RKO (cell line): Measurements from ENCODE around the gene SDHAF2.
"Not testable (repeated sequence)": the region's sequence is repeated elsewhere in the genome, so short reads cannot be mapped to it uniquely, and the experiment has no call there.

Experiments used
- DNase-seq: peaks from one replicate; pipeline ENCODE4 v3.0.0-alpha.2; 2016; ENCODE audit warnings: low spot score

Gene SDHAF2

DNA sequence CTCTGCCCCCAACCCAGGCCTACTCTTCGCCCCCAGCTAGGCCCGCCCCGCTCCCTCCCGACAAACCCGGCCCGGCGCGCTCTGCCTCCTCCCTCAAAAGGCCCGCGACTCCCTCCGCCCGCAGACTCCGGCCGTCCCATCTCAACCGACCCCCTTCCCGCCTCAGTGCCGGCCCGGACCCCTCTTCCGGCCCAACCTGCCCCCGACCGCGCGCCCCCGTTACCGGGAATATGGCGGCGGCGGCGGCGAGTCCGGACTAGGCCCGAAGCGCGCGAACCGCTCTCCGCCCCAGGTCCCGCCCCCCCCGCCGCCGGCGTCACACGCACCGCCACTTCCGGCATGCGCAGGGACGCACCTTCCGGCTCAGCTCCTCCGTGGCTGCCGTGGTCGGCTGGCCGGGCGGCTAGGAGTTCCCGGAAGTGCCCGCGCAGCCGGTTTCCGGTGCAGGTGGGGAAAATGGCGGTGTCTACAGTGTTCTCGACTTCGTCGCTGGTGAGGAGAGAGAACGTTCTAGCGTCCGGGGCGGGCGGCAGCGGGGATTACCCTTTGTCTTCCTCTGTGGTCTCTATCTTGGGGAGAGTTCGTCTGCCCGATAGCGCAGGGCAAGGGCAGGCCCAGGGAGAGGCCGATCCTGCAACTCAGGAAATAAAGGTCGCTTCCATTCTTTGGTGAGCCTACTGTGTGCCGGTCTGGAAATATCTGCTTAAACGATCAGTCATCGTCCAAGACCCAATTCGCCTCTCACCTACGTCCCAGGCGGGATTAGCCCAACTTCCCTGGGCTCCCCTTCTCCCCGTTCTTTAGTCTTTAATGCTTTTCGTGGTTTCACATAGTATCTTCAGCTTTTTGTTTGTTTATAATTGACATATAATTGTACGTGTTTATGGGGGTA is at the start of gene SDHAF2, which contains the start of gene CPSF7:
Gene SDHAF2, plus strand, starts transcription at position 434 of the 892 bp plus-strand sequence. Its CDS starts 23 bp downstream, at position 457.
Gene CPSF7, minus strand, starts transcription at position 285 of the 892 bp plus-strand sequence. CDS start 740 bp downstream, outside the sequence.
- DNase-seq, result peak; percentile 95

DNA sequence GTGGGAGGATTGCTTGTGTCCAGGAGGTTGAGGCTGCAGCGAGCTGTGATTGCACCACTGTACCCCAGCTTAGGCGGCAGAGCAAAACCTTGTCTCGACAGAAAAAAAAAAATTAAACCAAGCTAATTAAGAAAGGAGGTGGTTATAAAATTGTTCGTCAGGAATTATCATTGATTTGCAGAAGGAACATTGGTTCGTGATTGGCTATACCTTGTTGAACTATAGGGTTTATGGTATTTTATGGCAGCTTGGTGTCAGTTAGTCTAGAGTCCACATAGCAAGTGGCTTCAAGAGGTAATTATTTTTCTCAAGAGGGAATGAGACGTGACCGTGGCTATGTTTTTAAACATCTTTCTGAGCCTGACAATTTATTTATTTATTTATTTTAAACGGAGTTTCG is 49.0 kb upstream of the SDHAF2 start:
- DNase-seq, result no peak

DNA sequence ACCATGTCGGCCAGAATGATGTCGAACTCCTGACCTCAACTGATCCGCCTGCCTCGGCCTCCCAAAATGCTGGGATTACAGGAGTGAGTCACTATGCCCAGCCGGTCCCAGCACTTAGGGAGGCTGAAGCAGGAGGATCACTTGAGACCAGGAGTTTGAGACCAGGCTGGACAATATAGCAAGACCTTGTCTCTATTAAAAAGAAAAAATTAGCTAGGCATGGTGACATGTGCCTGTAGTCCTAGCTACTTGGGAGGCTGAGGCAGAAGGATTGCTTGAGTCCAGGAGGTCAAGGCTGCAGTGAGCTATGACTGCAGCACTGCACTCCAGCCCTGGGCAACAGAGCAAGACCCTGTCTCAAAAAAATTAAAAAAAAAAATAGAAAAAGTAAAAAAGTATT is 46.1 kb upstream of the SDHAF2 start:
- DNase-seq, result not testable (repeated sequence)

DNA sequence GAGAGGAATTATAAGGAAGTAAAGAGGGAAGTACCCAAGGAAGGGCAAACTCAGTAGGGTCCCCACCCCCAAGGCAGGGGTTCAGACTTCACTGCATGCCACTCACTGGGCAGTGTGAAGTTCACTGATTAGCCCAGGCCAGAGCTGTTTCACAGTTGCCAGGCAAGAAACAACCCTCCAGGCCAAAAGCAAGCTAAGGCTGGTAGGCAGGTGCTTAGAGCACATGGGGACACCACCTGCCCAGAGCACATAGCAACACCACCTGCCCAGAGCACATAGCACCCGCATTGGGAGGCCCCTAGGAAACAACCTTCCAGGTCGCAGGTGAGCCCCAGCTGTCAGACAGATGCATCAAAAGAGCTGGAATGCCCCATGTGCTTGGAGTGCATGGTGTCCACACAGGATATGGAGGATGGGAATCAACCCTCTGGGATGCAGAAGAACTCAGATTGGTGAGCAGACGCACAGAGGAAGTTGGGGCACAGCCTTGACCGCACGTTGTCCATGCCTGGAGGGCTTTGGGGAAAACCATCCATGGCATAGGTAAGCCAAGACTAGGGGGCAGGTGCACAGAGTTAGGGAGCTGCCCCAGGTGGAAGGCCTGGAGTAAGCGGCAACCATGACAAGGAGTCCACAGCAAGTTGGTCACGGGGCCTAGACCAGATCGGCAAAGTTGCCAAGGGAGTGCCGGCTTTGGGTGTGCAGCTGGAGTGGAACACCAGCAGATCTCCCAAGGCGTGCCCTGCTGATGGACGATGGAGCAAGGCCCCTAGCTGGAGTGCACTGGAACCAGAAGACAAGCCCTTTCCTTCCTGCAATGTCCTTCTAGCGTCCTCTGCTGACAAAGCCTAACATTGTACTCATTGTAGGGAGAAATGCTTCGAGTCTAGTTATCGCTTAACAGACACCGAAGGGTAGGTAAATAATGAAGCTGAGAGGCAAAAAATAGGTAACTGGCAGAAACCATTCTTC is 45.4 kb upstream of the SDHAF2 start:
- DNase-seq, result no peak

- no peak for DNase-seq
These were observed 39.8 kb upstream of the SDHAF2 start for GRCh38 chr11:61390161-61390560.

DNA sequence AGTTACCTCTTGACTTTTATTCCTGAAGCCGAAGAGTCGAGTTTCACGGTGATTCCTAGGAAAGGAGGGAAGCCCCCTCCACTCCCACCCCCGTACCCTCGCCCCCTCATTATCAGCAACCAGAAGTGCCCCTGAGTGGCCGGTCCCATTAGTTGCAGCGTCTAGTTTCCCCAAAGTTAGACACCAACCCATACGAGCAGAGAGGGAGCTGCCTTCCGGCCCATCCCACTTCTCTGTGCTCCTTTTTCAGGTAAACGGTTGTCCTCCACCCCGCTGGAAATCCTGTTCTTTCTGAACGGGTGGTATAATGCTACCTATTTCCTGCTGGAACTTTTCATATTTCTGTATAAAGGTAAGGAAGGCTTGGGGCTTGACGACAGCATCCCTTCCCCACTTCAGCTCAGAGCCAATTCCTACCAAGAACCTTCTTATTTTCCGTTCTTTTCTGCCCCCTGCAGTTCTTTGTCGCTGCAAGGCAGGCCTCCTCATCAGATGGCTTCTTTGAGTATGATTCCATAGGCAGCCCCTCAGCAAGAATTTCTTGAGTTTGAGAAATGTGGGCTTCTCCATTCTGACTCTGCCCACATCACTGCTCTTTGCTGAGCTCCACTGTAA is 36.8 kb upstream of the SDHAF2 start:
- DNase-seq, result peak; percentile 47

DNA sequence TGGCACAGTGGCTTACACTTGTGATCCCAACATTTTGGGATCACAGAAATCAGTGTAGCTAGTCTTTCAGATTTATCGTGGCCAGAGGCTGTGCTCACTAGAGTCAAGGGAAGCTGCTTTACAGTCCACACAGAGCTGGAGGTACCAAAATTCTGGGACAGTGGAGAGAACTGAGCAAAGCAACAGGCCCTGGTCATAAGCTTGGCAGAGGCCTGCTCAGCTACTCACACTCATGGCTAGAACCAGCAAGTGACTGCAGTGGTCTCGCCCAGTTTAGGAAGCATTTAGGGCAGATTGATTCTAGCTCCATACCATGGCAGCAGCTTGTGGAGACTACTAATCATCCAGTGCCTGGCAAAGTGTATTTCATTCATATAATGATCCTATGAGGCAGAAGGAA is 28.8 kb upstream of the SDHAF2 start:
- DNase-seq, result no peak

GRCh38 chr11:61401573-61401972 is 28.4 kb upstream of the SDHAF2 start:
- DNase-seq, result no peak

- no peak for DNase-seq
These were observed 26.3 kb upstream of the SDHAF2 start for GRCh38 chr11:61403658-61404057.

DNA sequence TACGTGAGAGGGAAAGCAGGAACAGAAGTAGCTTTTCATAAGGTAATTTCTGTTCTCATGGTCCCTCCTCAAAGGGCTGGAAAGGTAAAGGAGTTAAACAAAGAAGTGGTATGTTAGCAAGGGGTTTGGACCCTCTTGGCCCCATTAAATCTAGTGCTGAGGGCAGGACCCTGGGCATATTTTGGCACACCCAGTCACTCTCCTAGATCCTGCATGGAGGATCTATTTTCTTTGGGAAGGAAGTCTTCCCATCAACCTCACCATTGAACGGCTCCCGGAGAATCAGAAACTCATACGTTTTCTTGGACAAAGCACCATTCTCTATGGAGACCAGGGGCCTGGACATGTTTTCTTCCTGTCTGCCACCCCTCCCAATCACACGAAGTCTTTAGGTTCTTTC is 25.8 kb upstream of the SDHAF2 start:
- DNase-seq, result no peak

DNA sequence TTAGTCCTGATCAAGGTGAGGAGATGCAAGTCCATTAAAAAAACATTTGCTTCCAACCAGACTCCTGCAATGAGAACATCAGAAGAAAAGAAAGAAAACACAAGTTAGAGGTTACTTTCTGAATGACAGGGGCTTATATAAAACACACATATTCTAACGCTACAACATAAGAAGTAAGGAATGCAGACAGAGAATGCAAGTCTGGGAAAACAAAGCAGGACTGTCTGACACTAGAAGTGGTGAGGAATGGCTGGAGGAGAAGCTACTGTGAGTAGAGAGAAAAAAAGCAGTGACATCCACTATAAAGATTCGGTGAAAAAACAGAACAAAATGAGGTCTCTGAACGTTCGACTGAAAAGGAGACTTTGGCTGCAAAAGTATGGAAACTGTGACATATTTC is 25.3 kb upstream of the SDHAF2 start:
- DNase-seq, result no peak

DNA sequence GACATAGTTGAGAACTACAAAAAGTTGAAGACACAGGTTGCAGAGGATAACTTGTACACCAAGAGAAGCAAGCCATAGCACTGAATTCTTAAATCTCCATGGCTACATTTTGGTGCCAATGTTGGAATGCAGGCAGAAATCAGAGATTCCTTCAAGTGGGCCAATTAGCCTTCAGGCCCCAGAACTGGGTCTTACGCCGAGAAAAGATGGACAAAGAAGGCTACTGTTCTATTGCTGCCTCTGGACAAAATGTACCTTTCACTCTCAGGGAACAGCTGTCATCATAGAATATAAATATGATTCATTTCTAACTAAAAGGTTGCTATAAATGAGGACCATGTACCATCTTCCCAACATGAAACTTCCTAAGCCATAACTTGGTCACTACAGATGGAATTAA is 23.9 kb upstream of the SDHAF2 start:
- no peak for DNase-seq

- DNase-seq, result no peak
These were observed 22.8 kb upstream of the SDHAF2 start for GRCh38 chr11:61406991-61407728.

DNA sequence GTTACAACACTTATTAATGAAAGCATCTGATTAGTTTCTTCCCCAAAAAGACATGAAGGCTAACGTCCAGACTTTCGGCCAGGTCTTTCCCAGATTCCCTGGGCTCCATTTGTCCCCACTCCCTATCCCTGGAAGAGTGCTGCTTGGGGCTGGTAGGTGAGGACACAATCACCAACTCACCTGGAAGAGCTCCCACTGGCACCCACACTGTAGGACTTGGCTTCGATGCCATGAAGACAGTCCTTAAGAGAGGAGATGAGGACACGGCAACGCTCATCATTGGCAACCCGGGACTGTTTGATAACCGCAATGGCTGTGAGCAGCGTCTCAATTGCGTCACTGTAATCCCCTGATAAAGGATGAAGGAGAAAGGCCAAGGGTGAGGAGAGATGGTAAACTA is 18.3 kb upstream of the SDHAF2 start:
- no peak for DNase-seq

GRCh38 chr11:61413496-61413895 is 16.4 kb upstream of the SDHAF2 start:
- peak; percentile 31 for DNase-seq

- DNase-seq, result no peak
These were observed 15.4 kb upstream of the SDHAF2 start for GRCh38 chr11:61414547-61414946.

GRCh38 chr11:61415381-61415780 is 14.5 kb upstream of the SDHAF2 start:
- no peak for DNase-seq

DNA sequence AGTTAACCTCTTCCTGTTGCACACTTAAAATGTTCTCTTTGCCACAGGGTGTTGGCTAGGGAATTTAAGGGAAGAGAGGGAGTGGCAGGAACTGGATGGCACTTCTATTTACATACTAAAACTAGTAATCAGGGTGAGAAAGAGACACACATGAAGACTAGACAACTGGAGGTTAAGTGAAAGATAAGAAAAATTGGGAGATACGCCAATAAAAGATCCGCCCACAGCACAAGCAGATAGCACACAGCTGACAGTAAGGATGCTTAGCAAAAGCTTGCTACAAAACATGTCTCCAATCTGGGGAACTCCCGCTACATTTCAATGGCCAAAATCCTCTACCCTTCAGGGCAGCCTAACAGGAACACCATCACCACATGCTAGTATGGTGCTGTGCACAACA is 13.0 kb upstream of the SDHAF2 start:
- DNase-seq, result no peak

DNA sequence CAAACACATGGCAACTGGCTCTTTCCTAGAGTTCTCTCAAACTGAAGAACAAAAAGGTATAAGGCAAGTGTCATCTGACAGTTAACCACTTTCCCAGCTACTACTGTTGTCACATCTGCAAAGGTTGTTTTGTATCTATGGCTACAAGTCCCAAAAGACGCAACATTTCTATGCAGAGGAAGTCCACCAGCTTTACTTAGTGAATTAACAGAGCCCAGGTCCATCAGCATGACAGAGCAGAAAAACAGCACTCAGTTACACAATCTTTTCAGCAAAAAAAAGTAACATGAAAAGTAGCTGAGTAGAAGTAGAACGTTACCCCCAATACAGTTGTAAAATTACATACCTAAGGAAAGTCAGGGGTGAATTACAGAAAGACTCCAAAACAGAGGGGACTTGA is 12.3 kb upstream of the SDHAF2 start:
- DNase-seq, result no peak

GRCh38 chr11:61418136-61418535 is 11.8 kb upstream of the SDHAF2 start:
- DNase-seq, result no peak

DNA sequence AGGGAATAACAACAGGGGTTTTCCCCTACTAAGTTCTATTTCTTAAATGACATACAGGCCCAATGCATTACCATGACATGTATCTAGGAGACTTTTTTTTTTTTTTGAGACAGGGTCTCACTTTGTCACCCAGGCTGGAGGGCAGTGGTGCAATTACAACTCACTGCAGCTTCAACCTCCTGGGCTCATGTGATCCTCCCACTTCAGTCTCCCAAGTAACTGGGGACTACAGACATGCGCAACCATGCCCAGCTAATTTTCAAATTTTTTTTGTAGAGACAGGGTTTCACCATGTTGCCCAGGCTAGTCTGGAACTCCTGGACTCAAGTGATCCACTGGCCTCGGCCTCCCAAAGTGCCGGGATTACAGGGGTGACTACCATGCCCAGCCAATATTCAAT is 7.7 kb upstream of the SDHAF2 start:
- no peak for DNase-seq
